AG09309 (cell line): Measurements from ENCODE around the gene FOXP1.

ENCODE experiments used
- DNase-seq: peaks from one replicate; pipeline ENCODE4 v3.0.0-alpha.2; 2010; ENCODE audit warnings: low read depth
- H3K4me3 ChIP-seq: 2 replicates; pipeline ENCODE4 v1.5.1; 2011; ENCODE audit warnings: mild to moderate bottlenecking, low read depth, low read length, moderate library complexity; ENCODE audit not compliant: control insufficient read depth
- CTCF ChIP-seq: IDR thresholded peaks from 2 replicates; pipeline ENCODE4 v1.5.1; 2011; ENCODE audit warnings: mild to moderate bottlenecking, low read depth, low read length, inconsistent platforms; ENCODE audit not compliant: insufficient read depth, control insufficient read depth; ENCODE audit errors: missing control alignments

FOXP1 gene

GRCh38 chr3:71226565-71227269, 356.8 kb downstream of the FOXP1 start:
- no peak overlapping the region for H3K4me3 ChIP-seq
- TF ChIP-seq CTCF = no peak
- no peak for DNase-seq

- no peak for TF ChIP-seq CTCF
- H3K4me3 ChIP-seq = no peak overlapping the region
- no peak for DNase-seq
These were observed 357.5 kb downstream of the FOXP1 start for GRCh38 chr3:71225951-71226564.

- no peak for TF ChIP-seq CTCF
- no peak for DNase-seq
- H3K4me3 ChIP-seq = no peak overlapping the region
These were observed 358.4 kb downstream of the FOXP1 start for GRCh38 chr3:71225002-71225684.

GRCh38 chr3:71219744-71220638, 363.5 kb downstream of the FOXP1 start:
- TF ChIP-seq CTCF = no peak
- DNase-seq = no peak

GRCh38 chr3:71218508-71218907, 365.0 kb downstream of the FOXP1 start:
- H3K4me3 ChIP-seq = no peak overlapping the region
- DNase-seq = no peak
- TF ChIP-seq CTCF = no peak

More at GRCh38 chr3:71219744-71220638, 363.5 kb downstream of the FOXP1 start:
- H3K4me3 ChIP-seq = no peak overlapping the region

- no peak for DNase-seq
- H3K4me3 ChIP-seq = no peak overlapping the region
- TF ChIP-seq CTCF = no peak
These were observed 365.8 kb downstream of the FOXP1 start for GRCh38 chr3:71217640-71218222.
